NCI-H510A treated with DMSO at 0.1 percent for 48 hours (cell line): ENCODE results near the gene MAPK14.
"Not testable (repeated sequence)": the region's sequence is repeated elsewhere in the genome, so short reads cannot be mapped to it uniquely, and the experiment has no call there.

Source experiments
- DNase-seq: peaks from one replicate; lab custom pipeline; 2025; lab: John Stamatoyannopoulos, UW

Gene MAPK14

DNA sequence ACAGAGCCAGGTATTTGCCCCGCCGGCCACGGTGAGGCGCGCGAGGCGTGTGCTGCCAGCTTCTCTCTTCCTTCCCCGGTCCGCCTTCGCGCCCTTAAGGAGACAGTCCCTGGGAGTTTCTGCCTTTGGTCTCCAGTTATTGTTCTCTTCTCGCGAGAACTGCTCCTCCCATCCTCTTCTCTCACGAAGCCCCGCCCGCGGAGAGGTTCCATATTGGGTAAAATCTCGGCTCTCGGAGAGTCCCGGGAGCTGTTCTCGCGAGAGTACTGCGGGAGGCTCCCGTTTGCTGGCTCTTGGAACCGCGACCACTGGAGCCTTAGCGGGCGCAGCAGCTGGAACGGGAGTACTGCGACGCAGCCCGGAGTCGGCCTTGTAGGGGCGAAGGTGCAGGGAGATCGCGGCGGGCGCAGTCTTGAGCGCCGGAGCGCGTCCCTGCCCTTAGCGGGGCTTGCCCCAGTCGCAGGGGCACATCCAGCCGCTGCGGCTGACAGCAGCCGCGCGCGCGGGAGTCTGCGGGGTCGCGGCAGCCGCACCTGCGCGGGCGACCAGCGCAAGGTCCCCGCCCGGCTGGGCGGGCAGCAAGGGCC is at the start of gene MAPK14:
Gene MAPK14 (plus strand): TSS at position 308 of the 587 bp plus-strand sequence. CDS start 350 bp downstream, outside the sequence.
- DNase-seq = peak; percentile 99

DNA sequence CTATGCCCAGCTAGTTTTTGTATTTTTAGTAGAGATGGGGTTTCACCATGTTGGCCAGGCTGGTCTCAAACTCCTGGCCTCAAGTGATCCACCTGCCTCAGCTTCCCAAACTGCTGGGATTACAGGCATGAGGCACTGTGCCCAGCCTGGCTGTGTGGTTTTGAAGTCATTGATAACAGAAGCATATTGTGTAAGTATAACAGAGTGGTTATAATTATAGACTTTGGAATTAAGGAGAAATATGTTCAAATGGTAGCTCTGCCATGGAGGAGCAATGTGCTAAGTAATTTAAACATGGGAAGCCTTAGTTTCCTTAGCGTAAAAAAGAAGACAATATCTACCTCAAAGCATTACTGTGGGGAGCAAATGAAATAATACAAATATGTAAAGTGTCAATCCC is 47.5 kb upstream of the MAPK14 start:
- not testable (repeated sequence) for DNase-seq

DNA sequence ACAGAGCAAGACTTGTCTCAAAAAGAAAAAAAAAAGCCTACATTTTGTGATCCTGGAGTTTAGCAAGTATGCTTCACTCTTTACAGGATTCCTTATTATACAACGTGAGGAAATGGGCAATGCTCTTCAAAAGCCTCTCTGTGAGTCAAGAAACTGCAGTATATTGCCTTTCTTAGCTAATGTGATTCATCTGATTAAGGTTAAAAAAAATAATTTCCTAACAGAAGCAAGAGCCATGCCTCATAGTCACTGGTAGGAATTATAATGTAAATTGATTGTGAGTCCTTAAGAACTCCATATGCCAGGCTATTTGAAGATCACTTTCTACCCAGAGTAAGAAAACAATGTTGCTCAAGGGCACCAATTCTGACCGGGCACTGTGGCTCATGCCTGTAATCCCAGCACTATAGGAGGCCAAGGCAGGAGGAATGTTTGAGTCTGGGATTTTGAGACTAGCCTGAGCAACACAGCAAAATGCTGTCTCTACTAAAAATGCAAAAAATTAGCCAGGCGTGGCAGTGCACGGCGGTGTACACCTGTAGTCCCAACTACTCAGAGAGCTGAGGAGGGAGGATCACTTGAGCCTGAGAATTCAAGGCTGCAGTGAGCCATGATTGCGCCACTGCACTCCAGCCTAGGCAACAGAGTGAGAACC is 46.5 kb upstream of the MAPK14 start:
- DNase-seq = no peak

DNA sequence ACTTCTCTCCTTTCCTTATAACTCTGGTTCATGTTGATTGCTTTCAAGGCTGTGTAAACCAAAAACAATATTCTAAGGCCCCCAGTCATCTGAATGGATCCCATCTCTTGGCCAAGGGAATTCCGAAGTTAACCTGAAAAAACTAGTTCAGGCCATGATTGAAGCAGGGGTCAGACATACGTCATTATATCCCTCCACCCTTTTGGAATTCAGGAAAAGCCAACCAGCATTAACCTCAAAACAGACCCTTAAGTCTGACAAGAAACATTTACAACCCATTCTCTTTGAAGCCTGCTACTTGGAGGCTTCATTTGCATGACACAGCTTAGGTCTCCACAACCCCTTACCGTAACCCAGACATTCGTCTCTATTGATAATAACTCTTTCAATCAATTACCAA is 42.9 kb upstream of the MAPK14 start:
- DNase-seq = no peak

DNA sequence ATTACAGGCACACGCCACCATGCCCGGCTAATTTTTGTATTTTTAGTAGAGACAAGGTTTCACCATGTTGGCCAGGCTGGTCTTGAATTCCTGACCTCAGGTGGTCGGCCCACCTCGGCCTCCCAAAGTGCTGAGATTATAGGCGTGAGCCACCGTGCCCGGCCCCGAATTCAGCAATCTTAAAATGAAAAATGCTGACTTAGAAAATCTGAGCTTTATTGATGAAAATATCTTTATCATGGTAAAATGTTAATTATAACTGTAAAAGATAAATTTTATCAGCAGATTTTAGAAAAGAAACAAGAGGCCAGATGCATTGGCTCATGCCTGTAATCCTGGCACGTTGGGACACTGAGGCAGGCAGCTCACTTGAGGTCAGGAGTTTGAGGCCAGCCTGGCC is 39.6 kb upstream of the MAPK14 start:
- DNase-seq = not testable (repeated sequence)

DNA sequence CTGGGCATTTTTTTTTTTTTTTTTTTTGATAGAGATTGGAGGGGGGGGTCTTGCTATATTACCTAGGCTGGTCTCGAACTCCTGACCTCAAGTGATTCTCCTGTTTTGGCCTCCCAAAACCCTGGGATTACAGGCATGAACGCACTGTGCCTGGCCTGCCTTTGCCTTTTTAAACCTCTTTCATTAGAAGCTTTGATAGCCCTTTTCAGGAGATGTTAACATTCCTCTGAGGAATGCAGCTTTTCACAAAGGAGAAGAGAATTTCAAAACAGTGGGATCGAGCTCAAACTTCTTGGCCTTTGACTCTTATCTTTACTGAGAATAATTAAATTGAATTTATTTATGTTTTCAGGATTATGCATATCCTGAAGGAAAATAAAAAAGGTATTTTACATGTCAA is 34.5 kb upstream of the MAPK14 start:
- DNase-seq = no peak

DNA sequence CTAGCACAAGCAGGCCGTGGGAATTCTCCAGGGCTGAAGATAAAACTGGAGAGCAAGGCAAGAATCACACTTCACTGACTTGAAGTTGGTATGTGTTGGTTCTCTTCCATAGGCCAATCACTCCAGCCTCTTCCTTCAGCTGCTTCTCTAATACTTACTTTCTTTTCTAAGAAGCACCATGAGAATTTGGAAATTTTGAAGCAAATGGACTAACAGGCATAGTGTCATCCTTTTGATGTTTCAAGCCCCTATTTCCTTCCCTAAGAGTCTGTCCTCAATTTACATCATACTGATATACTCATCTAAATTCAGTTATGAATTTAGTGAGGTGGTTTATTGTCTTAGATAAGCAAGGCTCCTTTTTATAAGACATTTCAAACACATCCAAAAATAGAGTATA is 27.2 kb upstream of the MAPK14 start:
- DNase-seq = no peak

DNA sequence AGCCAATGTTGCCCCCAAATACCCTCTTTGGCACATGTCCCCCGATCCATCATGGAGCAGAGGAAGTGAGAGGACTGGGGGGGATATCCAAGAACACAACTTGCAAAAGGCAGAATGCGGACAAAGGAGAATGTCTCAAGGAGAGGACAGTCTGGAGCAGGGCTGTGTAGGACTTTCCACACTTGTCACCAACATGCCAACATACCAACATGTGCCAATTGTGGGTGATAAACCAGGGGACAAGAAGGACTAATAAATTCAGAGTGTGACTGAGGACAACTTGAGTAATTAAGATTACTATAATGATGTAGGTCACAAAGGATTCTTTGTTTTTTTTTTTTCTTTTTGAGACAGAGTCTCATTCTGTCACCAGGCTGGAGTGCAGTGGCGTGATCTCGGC is 11.9 kb upstream of the MAPK14 start:
- no peak for DNase-seq

DNA sequence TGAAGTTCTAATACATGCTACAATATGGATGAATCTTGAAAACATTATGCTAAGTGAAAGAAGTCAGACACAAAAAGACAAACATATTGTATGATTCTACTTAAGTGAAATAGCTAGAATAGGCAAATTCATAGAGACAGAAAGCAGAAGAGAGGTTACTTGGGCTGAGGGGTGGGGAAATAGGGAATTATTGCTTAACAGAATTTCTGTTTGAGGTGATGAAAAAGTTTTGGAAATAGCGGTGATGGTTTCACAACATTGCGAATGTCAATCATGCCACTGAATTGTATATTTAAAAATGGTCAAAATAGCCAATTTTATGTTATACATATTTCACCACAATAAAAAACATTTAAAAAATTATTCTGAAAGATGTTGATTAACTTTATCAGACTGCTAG is 9.3 kb upstream of the MAPK14 start:
- no peak for DNase-seq

DNA sequence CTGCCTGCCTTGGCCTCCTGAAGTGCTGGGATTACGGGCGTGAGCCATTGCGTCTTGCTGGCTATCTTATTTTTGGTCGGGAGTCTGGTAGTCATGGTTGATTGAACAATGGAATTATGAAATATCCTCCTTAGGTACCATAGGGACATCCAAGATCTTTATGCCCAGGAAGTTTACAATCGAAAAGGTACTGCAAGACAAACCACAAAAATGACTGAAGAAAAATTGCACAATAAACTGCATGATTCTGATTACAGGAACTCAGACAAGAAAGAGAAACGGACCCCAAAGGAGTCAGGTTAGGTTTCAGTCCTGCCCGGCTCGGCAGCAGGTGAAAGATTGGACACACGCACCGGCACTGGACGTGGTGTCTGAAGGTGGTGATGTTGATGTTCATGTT is 8.4 kb upstream of the MAPK14 start:
- no peak for DNase-seq

DNA sequence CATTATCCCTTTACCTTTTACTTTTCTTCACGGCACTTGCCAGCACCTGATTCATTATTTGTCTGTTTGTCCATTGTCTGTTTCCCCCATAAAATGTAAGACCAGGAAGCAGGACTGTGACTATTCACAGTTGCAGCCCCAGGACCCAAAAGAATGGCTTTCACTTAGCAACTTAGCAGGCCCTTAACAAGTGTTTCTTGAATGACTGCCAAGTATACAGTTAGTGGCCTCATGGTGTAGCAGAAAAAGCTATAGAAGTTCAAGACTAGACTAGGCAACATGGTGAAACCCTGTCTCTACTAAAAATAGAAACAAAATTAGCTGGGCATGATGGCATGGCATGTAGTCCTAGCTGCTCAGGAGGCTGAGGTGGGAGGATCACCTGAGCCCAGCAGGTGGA is 7.5 kb upstream of the MAPK14 start:
- peak; percentile 9 for DNase-seq

DNA sequence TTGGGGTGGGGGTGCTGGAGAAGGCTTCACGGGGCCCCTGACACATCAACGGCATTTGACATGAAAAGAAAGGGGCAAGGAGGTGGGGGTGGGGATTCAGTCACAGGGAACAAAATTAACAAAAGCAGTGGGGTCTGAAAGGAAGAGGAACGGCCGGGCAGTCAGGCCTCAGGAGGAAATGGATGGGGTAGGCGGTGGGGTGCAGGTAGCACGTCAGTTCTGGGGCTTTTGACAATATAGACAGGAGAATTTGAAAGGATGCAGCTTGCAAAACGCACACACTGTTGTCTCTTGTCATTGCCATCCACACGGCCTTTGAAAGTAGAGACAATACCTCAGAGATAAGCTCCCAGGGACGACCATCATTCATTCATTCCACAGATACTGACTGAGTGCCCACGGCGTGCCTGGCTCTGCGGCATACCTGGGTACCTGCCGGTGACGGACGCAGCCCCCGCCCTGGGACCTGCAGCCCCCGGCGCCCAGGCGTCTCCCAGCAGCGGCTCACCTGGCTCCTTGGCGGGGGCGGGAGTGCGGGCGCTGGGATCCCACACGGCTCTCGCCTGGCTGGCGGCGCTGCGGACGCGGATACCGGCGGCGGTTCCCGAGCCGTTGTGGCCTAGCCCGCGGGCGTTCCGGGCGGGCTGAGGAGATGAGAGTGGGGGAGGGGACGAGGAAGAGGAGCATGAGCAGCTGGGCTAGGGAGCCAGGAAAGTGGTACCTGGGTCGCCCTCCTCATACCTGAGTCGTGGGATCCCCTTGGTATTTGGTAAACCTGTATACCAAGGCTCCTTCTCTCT is 3.4 kb upstream of the MAPK14 start, which contains the start of gene SLC26A8:
Gene SLC26A8 (minus strand): TSS at position 646 of the 800 bp plus-strand sequence. CDS start 4,934 bp downstream, outside the sequence.
- no peak for DNase-seq

DNA sequence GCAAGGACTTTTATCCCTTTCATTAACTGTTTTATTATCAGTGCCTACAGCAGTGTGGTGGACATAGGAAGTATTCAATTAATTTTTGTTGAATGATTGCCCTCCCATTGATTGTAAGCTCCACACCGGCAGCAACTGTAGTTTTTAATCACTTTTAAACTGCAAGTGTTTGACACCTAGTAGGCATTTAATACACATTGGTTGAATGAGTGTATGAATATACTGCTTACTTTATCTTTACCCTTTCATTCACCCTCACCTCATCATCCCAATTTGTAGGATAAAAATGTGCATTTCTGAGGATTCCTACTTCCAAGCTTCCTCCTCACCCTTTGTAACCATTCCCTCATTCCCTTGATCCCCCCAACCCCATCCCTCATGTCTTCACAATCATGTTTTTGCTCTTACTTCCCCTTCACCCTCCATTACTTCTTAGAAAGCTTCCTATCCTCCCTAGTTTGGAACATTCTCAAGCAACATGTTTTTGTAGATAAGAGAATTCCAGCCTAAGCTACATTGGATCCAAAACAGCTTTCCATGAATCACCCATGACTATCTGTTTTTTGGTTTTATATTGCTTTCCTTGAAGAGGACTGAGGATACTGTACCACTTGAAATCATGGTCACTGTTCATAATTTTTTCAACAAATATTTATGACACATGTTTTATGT is 2.2 kb upstream of the MAPK14 start:
- DNase-seq = no peak

DNA sequence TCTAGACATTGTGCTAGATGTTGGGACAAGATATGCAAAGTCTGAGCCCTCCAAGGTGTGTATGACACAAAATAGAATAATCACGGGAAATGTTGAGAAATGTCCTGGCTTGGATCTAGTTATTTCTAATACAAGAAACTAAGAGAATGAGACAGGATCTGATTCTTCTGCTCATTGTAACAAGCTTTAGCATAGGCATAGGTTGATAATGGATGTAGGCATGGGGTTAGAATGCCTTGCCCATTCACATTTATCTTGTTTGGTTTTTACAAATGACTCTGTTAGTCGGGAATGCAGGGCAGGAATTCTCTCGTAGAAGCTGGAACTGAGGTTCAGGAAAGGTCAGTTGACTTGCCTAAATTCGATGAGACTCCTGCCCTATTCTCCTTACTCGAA is 1.7 kb upstream of the MAPK14 start:
- DNase-seq = no peak

DNA sequence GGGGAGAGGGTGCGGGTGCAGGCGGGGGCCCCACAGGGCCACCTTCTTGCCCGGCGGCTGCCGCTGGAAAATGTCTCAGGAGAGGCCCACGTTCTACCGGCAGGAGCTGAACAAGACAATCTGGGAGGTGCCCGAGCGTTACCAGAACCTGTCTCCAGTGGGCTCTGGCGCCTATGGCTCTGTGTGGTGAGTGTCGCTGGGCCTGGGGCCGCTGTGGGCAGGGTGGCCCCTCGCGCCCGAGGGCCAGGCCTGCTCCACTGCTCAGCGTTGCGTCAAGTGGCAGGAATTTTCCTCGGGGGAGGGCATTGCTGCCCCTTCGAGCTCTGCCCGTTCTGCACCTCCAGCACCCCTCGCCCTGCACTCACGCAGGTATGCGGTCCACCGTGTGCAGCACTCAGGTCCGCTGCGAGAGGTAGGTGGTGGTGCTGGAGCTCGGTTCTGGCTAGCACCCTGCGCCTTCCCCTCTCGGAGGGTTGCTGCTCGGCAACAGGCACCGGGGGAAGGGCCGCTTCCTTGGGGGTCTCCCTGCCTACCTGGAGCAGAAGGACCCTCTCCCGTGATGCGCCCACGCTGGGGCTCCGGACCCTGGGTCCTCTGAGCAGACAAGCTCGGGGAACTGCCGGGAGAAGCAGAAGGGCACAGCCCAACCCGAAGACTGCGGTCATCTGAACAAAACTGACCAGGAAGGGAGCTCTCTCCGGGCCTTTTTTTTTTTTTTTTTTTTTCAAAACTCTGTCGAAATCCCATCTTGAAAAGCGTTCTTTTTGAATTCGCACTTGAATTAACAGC is 674 bp downstream of the MAPK14 start:
- DNase-seq = peak; percentile 48

DNA sequence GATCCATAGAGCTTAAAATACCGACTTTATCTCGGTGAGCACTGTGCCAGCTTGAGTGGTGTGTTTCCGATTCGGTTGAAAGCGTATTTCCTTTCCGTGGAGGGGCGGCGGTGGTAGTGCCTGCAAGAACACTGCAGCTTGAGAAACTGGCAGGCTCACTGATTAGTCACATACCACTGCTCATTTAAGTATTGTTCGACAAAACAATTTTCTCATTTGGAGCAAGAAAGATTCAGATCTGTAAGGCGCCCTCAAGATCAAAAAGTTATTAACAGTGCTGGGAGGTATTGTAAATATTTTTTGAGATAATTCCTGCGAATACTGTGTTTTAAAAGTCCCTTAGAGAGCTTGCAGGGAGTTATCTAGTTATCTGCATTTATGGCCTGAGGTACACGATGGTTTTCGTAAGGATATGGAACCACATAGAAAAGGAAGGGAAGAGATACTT is 1.3 kb downstream of the MAPK14 start:
- peak; percentile 59 for DNase-seq

DNA sequence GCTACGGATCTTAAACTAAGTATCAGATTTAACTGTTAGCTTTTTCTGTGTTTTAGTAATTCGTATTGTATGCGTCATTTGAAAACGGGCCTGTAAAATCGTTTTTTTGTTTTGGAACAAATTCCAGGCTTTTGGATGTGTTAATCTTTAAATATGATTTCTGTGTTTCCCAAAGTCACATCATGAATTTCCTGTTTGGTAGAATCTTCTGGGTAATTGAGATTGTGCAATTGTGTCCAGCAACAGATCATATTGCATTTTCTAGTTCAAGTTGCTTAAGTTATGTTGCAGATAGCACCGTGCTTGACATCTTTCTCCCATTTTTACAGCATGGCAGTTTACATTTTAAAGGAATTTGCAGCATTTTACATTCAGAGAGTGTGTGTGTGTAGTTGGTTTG is 1.9 kb downstream of the MAPK14 start:
- peak; percentile 40 for DNase-seq

DNA sequence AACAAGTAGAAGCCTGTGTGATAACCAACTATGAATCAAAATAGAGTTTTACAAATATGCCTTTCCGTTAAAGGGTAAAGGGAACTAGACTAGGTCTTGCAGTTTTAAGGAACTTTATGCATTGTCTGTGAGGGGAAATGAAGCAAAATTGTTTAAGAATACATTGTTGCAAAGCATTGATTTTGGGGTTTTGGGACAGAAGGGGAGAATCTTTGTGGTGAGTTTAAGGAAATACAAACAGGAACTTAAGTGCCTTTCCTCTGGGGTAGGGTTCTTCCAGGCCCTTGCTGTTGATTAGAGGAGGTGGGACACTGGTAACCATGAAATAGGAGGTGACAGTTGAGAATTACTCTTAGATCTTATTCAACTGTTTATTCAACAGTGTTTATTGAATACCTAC is 4.7 kb downstream of the MAPK14 start:
- DNase-seq = no peak

DNA sequence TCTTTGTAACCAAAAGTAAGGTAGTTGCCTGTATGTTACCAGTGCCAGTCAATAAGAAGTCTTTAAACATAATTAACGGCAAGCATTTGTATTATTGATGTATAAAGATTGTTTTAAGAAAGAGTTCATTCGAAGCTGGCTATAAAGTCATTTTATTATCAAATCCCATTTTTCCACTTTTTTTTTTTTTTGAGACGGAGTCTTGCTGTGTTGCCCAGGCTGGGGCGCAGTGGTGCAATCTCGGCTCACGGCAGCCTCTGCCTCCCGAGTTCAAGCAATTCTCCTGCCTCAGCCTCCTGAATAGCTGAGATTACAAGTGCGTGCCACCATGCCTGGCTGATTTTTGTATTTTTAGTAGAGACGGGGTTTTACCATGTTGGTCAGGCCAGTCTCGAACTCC is 5.5 kb downstream of the MAPK14 start:
- DNase-seq = not testable (repeated sequence)

DNA sequence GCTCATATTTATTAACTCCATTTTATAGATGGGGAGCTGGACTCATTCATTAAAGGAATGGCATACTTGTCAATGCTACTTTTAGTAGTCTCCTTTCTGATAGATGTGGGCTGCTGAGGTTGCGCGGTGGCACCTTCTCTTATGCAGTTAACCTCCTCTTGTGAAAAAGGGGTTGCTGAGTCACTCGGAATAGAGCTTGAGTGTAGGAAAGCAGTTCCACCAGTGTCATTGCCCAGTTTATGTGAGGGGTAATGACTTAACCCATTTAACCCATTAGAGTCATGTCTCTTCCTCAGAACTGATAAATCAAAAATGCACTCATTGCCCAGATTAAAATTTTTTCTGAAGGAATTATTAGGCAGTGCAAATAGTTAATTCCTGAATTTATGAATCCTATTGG is 6.3 kb downstream of the MAPK14 start:
- no peak for DNase-seq

DNA sequence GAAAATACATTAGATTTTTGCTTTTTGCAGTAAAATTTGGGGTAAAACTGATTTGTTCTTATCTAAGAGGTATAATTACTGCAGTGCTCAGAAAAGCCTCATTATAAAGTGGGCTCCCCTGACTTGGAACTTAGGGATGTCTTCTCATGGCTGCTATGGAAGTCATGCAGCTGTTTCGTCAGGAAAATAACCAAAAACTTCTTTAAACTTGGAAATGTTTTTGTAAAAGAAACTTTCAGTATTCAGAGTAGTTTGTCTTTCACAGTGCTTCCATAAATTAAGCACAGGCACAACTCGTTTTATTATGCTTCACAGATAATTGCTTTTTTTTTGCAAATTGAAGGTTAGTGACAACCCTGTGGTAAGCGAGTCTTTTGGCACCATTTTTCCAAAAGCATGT is 6.8 kb downstream of the MAPK14 start:
- DNase-seq = no peak

DNA sequence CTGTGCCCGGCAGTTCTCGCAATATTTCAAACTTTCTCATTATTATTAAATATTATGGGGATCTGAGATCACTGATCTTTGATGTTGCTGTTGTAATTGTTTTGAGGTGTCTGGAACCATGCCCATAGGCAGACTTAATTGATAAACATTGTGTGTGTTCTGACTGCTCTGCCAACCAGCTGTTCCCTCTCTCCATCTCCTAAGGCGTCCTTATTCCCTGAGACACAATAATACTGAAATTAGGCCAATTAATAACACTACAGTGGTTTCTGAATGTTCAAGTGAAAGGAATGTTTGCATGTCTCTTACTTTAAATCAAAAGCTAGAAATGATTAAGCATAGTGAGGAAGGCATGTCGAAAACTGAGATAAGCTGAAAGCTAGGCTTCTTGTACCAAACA is 7.6 kb downstream of the MAPK14 start:
- DNase-seq = no peak
